GM18951 (cell line): Measurements from ENCODE around the gene CBFA2T2.

Experiments
- POLR2A ChIP-seq: IDR thresholded peaks from 4 replicates; pipeline ENCODE4 v1.6.1; 2011; ENCODE audit warnings: mild to moderate bottlenecking; ENCODE audit not compliant: insufficient read length, insufficient read depth; ENCODE audit errors: extremely low read depth
- in situ Hi-C: fragments of 300-500 bp; cut with MboI; formaldehyde crosslinking; loops from one replicate; pipeline ENCODE4 v1.12.0; 2022; ENCODE audit warnings: low sequenced_read_pairs, mixed read lengths, inconsistent platforms; ENCODE audit not compliant: unreplicated experiment

CBFA2T2 gene

DNA sequence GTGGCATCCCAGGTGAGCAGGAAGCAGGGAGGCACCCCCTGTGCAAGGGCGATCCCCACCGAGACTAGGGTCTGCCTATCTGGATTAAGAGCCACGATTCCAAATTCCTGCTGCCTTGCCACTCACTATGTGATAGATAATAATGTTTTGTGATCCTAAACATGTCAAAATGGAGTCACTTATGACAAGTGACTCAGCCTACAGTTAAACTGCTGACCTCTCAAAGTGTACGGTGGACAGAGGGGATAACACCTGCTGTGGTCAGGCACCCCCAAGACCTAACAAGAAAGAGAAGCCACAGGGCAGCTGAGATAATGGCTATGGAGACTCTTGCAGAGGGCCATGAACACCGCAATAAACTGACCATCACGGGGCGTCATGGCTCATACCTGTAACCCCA is 30.3 kb upstream of the CBFA2T2 start:
- in situ Hi-C loops = loop anchor here (10.0 to 25.0 kb wide), 2 partner anchors 205 to 678 kb away; partner anchors contain the start of genes ACTL10 and C20orf144
- no peak for TF ChIP-seq POLR2A

DNA sequence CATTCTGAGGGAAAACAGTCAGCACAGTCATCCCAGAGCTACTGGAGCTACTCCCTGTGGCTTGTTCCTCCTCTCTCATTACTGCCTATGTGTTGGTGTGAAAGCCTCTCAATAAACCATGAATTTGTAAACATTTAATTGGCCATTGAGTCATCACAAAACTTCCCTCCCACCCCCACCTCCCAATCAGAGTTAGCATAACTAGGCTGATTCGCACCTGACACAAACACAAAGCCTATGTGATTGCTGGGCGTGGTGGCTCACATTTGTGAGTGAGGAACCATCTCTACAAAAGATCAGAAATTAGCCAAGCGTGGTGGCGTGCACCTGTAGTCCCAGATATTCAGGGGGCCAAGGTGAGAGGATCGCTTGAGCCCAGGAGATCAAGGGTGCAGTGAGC is 29.2 kb upstream of the CBFA2T2 start:
- no peak for TF ChIP-seq POLR2A
- in situ Hi-C loops = loop anchor here (10.0 to 25.0 kb wide), 2 partner anchors 174 to 677 kb away; no protein-coding TSS in a partner anchor

DNA sequence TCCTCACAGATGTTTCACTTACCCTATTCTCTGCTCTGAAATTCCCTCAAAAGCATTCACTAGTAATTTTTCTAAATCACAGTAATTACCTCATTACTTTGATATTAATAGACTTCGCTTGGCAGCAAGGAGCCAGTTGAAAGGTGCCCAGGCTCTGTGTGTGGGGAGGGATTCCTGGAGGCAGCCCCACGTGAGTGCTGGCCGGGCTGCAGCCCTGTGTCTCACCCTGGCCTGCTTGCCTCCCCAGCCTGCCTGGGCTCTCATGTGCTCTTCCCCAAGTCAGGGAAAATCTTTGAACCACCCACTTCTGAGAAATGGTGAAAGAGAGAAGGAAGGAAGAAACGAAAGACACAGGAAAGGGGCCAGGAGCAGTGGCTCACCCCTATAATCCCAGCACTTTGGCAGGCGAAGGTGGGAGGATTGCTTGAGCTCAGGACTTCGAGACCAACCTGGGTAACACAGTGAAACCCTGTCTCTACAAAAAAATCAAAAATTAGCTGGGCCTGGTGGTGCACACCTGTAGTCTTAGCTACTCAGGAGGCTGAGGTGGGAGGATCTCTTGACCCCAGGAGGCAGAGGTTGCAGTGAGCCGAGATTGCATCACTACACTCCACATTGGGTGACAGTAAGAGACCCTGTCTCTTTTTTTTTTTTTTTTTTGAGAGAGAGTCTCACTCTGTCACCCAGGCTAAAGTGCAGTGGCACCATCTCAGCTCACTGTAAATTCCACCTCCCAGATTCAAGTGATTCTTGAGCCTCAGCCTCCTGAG is 26.4 kb upstream of the CBFA2T2 start:
- no peak for TF ChIP-seq POLR2A
- in situ Hi-C loops = loop anchor here (10.0 to 25.0 kb wide), 2 partner anchors 171 to 674 kb away; no protein-coding TSS in a partner anchor

DNA sequence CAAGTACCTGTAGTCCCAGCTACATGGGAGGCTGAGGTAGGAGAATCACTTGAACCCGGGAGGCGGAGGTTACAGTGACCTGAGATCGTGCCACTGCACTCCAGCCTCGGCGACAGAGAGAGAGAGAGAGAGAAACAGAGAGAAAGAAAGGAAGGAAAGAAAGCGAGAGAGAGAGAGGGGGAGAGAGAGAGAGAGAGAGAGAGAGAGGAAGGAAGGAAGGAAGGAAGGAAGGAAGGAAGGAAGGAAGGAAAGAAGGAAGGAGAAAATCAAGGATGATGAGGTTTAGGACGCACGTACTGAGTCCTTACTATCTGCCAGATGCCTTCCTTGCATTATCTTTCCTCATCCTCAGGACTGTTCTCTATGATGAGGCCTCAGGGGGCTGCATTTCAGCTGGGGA is 25.1 kb upstream of the CBFA2T2 start:
- in situ Hi-C loops = loop anchor here (10.0 to 25.0 kb wide), 2 partner anchors 170 to 673 kb away; no protein-coding TSS in a partner anchor

DNA sequence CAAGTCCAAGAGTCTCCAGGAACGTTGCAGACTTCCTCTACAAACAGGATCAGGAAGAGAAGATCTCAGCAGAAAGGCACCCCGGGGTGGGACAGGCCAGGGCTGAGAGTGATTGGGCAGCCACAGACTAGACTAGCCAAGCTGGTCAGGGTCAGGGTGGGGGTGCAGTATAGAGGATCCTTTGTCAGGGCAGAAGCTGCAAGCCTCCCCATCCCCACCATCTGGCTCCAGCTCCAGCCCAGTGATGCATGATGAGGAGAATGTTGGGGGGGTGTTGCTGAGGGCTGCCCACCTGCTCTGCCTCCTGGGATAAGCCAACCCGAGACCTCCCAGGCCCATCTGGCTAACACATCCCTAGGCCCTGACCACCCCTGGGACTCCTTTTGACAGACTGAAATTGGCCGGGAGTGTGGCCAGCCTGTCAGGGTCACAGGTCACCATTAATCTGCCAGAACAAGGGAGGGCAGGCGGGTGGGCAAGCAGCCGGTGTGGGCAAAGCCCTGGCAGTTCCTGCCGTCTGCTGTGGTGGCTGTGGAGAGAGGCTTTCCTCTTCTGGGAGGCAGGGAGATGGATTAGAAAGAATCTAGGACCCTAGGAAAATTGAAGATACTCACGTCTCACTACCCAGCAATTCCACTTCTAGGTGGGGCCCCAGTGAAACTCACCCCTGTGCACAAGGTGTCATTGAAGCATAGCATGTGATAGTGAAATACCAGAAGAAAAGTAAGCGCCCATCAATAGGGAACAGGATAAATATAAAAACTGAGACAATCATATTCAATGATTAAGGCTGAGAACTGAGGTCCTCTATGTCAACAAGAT is 24.2 kb upstream of the CBFA2T2 start:
- TF ChIP-seq POLR2A = no peak
- in situ Hi-C loops = loop anchor here (10.0 to 25.0 kb wide), 2 partner anchors 169 to 672 kb away; no protein-coding TSS in a partner anchor

DNA sequence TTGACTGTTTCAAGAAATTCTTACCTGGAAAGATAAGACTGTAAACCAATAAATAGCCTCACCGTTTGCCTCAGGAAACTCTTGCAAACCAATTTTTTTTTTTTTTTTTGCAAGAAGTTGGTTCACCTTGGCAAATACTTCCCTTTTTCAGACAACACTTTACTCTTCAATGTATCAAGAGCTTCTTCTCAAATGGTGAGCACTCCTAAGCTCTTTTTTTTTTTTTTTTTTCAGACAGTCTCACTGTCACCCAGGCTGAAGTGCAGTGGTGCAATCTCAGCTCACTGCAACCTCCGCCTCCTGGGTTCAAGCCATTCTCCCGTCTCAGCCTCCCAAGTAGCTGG is 23.6 kb upstream of the CBFA2T2 start:
- TF ChIP-seq POLR2A = no peak
- in situ Hi-C loops = loop anchor here (10.0 to 25.0 kb wide), 2 partner anchors 169 to 671 kb away; no protein-coding TSS in a partner anchor

DNA sequence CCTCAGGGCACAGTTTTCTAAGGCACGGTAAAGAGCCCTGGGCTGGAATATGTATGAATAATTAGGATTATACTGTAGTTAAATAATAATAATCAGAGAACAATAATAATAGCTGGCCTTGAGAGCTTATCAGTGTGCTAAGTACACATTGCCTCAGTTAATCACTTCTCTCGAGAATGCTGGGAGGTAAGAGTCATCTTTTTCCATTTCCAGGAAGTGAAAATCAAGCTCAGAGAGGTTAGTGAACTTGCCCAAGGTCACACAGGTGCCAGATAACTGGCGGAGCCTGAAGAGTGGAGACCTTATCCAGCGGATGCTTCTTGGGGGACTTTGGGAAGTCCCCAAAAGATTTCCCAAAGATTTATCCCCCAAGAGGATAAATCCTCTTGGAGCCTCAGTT is 19.4 kb upstream of the CBFA2T2 start:
- in situ Hi-C loops = loop anchor here (25.0 kb wide), 1 partner anchor 667 kb away; no protein-coding TSS in a partner anchor

DNA sequence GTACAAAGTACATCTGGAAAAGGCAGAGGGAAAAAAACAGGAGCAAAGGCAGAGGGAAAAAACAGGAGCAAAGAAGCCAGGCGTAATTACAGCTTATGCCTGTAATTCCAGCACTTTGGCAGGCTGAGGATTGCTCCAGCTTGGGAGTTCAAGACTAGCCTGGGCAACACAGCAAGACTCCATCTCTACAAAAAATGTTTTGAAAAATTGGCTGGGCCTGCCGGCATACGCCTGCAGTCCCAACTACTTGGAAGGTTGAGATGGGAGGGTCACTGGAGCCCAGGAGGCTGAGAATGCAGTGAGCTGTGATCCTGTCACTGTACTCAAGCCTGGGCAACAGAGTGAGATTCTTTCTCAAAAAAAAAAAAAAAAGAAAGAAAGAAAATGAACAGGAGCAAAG is 19.0 kb upstream of the CBFA2T2 start:
- TF ChIP-seq POLR2A = no peak
- in situ Hi-C loops = loop anchor here (25.0 kb wide), 1 partner anchor 666 kb away; no protein-coding TSS in a partner anchor

More for the DNA sequence above, 19.4 kb upstream of the CBFA2T2 start:
- no peak for TF ChIP-seq POLR2A

DNA sequence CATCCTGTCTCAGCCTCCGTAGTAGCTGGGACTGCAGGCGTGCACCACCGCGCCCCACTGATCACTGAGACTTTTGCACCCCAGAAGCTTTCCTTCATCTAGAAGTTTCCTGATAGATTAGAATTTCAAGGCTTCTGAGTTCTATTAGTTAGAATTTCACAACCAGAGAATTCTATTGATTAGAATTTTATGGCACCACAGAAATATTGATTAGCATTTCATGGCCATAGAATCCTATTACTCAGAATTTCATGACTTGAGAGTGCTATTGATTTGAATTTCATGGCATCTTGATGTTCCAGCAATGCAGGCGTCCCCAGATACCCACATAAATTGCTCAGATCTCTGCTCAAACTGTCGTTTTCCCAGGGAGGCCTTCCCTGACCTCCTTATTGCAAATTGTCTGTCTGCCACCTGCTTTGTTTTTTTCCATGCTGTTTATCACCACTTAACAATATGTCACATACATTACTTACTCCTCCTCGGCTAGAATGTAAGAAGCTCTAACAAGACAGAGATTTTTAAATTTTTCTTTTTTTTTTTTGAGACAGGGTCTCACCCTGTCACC is 16.9 kb upstream of the CBFA2T2 start:
- in situ Hi-C loops = loop anchor here (25.0 kb wide), 1 partner anchor 664 kb away; no protein-coding TSS in a partner anchor
- TF ChIP-seq POLR2A = no peak

DNA sequence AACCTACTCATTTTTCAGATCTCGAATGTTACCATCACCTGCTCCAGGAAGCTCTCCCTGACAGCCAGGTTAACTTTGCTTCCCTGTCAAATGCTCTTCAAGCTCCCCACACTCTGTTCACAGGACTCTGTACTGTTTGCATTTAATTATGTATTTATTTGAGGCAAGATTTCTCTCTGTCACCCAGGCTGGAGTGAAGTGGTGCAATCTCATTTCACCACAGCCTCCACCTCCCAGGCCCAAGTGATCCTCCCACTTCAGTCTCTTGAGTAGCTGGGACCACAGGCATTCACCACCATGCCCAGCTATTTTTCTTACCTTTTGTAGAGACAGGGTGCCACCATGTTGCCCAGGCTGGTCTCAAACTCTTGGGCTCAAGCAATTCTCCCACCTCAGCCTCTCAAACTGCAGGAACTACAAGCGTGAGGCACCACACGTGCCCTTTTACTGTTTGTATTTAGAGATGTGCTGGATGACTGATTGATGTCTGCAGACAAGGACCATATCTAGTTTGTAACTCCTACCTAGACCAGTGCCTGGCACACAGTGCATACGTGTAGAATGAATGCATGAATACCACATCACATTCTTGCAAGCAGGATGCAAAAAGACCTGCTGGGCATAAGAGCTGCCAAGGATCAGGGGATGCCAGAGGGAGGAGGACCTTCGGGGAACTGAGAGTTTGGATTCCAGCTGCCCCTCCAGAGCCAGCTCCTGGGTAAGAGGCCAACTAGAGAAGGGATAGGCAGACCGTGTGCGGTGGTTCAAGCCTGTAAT is 15.6 kb upstream of the CBFA2T2 start:
- no peak for TF ChIP-seq POLR2A
- in situ Hi-C loops = loop anchor here (25.0 kb wide), 1 partner anchor 663 kb away; no protein-coding TSS in a partner anchor

DNA sequence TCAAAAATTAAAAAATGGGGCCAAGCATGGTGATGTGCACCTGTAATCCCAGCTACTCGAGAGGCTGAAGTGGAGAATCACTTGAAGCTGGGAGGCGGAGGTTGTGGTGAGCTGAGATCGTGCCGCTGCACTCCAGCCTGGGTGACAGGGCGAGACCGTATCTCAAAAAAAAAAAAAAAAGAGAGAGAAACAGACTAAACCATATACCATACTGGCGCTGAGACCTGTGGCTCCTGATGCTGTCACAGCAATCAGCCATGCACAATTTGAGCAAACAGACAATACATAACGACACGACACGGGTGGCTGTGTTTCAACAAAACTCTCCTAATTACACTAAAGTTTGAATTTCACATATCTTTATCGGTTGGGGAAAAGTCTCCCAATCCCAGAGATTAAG is 14.9 kb upstream of the CBFA2T2 start:
- in situ Hi-C loops = loop anchor here (25.0 kb wide), 1 partner anchor 662 kb away; no protein-coding TSS in a partner anchor
- TF ChIP-seq POLR2A = no peak

DNA sequence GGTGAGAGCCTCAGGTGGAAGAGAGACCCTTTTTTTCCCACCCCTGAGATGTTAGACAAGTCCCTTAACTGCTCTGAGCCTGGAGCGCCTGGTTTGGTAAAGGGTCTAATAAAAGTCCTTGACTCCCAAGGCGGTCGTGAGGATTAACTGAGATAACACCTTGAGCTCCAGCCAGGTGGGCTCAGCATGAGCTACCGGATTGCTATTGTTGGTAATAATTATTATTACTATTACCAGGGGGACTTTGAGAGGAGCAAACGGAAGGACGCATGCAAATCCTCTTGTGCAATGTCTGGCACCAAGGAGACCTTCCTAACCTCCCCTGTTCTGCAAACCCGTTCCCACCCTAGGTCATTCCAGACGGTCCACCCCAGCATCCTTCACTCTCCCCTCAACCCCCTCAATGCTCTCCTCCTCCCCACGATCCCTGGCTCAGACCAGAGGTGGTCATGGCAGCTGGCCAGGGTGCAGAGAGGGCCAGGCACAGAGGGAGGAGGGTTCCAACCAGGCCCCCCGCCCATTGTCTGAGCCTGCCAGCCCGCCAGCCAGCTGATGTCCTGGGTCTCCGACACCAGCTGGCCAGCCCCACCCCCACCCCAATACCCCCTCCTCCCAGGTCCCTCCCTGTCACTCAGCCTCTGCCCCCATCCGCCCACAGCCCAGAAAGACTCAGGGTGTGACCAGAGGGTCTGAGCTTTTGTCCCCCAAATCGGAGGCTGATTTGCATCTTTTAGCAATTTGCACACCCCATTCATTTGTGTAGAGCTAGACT is 14.3 kb upstream of the CBFA2T2 start:
- in situ Hi-C loops = no loop called here
- no peak for TF ChIP-seq POLR2A
